GM23248 (cell line): ENCODE measurements around the gene ASIC1. TPM values are rescaled to one million over a fixed set of nuclear protein-coding genes. Genes with fewer than 3 reads are reported as not detected.

Experiments
- DNase-seq: peaks from one replicate; pipeline ENCODE4 v3.0.0-alpha.2; 2015
- H2AFZ ChIP-seq: fragments of 200-600 bp; sonication (generic); 2 replicates; pipeline ENCODE4 v1.6.1; 2016; ENCODE audit warnings: antibody characterized with exemption
- H3F3A ChIP-seq: fragments of 200-600 bp; sonication (generic); 2 replicates; pipeline ENCODE4 v1.6.1; 2016; ENCODE audit warnings: mild to moderate bottlenecking, antibody characterized with exemption, mixed run types; ENCODE audit not compliant: insufficient read depth
- H3K27ac ChIP-seq: fragments of 200-600 bp; sonication (generic); 2 replicates; pipeline ENCODE4 v1.5.1; 2016; ENCODE audit warnings: mild to moderate bottlenecking
- H3K27me3 ChIP-seq: fragments of 200-600 bp; sonication (generic); replicated peaks from 2 replicates; pipeline ENCODE4 v1.6.1; 2016; ENCODE audit warnings: mild to moderate bottlenecking; ENCODE audit not compliant: insufficient read depth
- H3K36me3 ChIP-seq: fragments of 200-600 bp; sonication (generic); 2 replicates; pipeline ENCODE4 v1.6.1; 2016; ENCODE audit warnings: low read depth, mild to moderate bottlenecking
- H3K4me1 ChIP-seq: fragments of 200-600 bp; sonication (generic); 2 replicates; pipeline ENCODE4 v1.6.1; 2016; ENCODE audit warnings: mild to moderate bottlenecking; ENCODE audit not compliant: insufficient read depth
- H3K4me2 ChIP-seq: fragments of 200-600 bp; sonication (generic); one replicate; pipeline ENCODE4 v1.6.1; 2016; ENCODE audit warnings: mild to moderate bottlenecking; ENCODE audit not compliant: unreplicated experiment
- H3K4me3 ChIP-seq: fragments of 200-600 bp; sonication (generic); 2 replicates; pipeline ENCODE4 v1.5.1; 2016; ENCODE audit warnings: mild to moderate bottlenecking
- H3K79me2 ChIP-seq: fragments of 200-600 bp; sonication (generic); 2 replicates; pipeline ENCODE4 v1.6.1; 2016; ENCODE audit warnings: mild to moderate bottlenecking; ENCODE audit not compliant: insufficient read depth
- H3K9ac ChIP-seq: fragments of 200-600 bp; sonication (generic); 2 replicates; pipeline ENCODE4 v1.6.1; 2016; ENCODE audit warnings: mild to moderate bottlenecking
- H3K9me2 ChIP-seq: fragments of 200-600 bp; sonication (generic); 2 replicates; pipeline ENCODE4 v1.6.1; 2016; ENCODE audit warnings: mixed run types, mild to moderate bottlenecking, moderate library complexity; ENCODE audit not compliant: insufficient read depth
- H3K9me3 ChIP-seq: fragments of 200-600 bp; sonication (generic); one replicate; pipeline ENCODE4 v1.6.1; 2017; ENCODE audit warnings: low read depth
- H4K20me1 ChIP-seq: fragments of 200-600 bp; sonication (generic); 2 replicates; pipeline ENCODE4 v1.6.0; 2016; ENCODE audit not compliant: insufficient read depth
- EZH2 ChIP-seq: fragments of 200-600 bp; sonication (generic); IDR thresholded peaks from 2 replicates; pipeline ENCODE4 v1.6.1; 2018; ENCODE audit warnings: antibody characterized with exemption, mild to moderate bottlenecking; ENCODE audit not compliant: insufficient read depth, poor library complexity, severe bottlenecking
- EZH2phosphoT487 ChIP-seq: fragments of 200-600 bp; sonication (generic); IDR thresholded peaks from 2 replicates; pipeline ENCODE4 v1.6.1; 2018; ENCODE audit warnings: antibody characterized with exemption, moderate library complexity, mild to moderate bottlenecking, low read depth; ENCODE audit not compliant: insufficient read depth
- WGBS, 2 experiments: methylation state at CpG; one replicate each; pipeline ENCODE4 v1.1.6; 2015 to 2017; ENCODE audit warnings: low lambda C conversion rate in 2 of 2, low coverage in 1 of 2; ENCODE audit errors: missing lambda C conversion rate in 2 of 2; 5-methylcytosine and 5-hydroxymethylcytosine counted together
- in situ Hi-C: fragments of 300-500 bp; cut with MboI; formaldehyde crosslinking; loops from 2 replicates; pipeline ENCODE4 v1.15.0; 2020
- polyA plus RNA-seq: library from polyadenylated mRNA; unstranded; fragments of >200 nt; fragmentation: Nextera tagmentation; extraction: Ambion mirVana; gene quantifications from 2 replicates; pipeline ENCODE4 v1.2.1, GENCODE V29; 2016
- total RNA-seq: library from RNA; depleted of rRNA; stranded (reverse); fragments of >200 nt; shearing (Covaris generic); gene quantifications from 2 replicates; pipeline ENCODE4 v1.2.3, GENCODE V29; 2014

The ASIC1 gene
- total and polyA plus RNA-seq, 2 experiments from 2014 or later = 1.4 to 1.9 TPM

DNA sequence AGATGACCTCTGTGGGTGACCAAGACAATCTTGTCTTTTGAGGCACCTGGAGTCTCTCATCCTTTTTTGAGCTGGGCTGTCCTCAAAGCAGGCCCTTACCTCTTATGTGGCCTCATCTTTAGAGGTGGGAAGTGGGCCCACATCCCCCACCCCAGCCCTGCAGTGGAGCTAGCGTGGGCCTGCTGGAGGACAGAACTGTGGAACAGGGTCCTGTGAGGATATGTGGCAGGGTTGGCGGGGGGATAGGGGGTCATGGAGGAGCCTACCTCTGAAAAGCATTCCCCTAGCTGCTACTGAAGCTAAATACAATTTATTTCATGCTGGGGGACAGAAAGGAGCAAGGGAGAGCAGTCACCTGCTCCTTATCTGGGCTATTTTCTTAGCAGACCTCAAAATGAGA, 46.0 kb downstream of the ASIC1 start:
- peaks cover 25% of the 10 kb centered on the region for H3F3A ChIP-seq
- H3K27me3 ChIP-seq = no peaks in the 10 kb centered on the region
- peaks cover 12% of the 10 kb centered on the region for H3K4me1 ChIP-seq
- no peak overlapping the region for H3K9ac ChIP-seq
- H3K4me2 ChIP-seq = no peak overlapping the region
- no peak overlapping the region for H3K27ac ChIP-seq
- no peak for DNase-seq
- no peak overlapping the region for H2AFZ ChIP-seq
- H4K20me1 ChIP-seq = no peaks in the 10 kb centered on the region
- 94 to 100% methylated on average over 2 of the region's 2 CpGs for WGBS, 2 experiments
- H3K9me3 ChIP-seq = no peaks in the 10 kb centered on the region
- no peak for TF ChIP-seq EZH2
- no peak for TF ChIP-seq EZH2phosphoT487
- in situ Hi-C loops = no loop called here
- no peaks in the 10 kb centered on the region for H3K79me2 ChIP-seq
- H3K4me3 ChIP-seq = no peak overlapping the region
- no peaks in the 10 kb centered on the region; the same call in 1 of the 2 replicates for H3K36me3 ChIP-seq
- H3K9me2 ChIP-seq = no peaks in the 10 kb centered on the region

DNA sequence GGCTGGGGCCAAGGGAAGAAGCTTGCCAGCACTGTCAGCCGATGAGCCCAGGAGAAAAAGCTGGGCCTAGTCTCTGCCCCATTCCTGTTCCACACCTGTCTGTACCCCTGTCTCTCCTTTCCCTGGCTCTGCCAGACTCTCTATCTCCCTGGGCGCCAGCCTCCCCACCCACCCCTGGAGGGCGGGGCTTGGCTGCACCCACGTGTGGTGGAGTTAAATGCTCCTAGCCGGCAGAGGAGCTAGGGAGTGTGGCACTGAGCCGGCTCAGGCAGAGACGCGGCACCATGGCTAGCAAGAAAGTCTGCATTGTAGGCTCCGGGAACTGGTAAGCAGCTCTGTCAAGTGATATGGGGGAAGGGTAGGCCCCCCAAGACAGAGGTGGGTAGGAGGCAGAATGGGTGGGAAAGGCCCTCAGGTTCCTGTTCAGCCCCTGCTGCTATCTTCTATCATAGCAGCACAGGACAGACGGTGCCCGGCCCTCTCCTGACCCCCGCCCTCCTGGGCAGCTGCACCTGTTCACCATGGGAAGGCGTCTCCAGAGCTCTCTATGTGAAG, 46.4 kb downstream of the ASIC1 start, which contains the start of gene GPD1:
TSS of gene GPD1 (plus strand) at position 242 of the 555 bp plus-strand sequence. CDS start at position 285, 43 bp downstream.
- Histone ChIP-seq H3K4me3 (no peak within 1 kb of the TSS), H3K27me3 (no peaks in the 10 kb centered on the region), H4K20me1 (no peaks in the 10 kb centered on the region), H3F3A (peaks cover 22% of the 10 kb centered on the region), H3K4me1 (peaks cover 12% of the 10 kb centered on the region), H3K36me3 (no peaks in the 10 kb centered on the region; the same call in 1 of the 2 replicates), H3K4me2 (no peak within 1 kb of the TSS), H2AFZ (no peak within 1 kb of the TSS), H3K9ac (no peak within 1 kb of the TSS), H3K9me3 (no peaks in the 10 kb centered on the region), H3K27ac (no peak within 1 kb of the TSS), H3K9me2 (no peaks in the 10 kb centered on the region), H3K79me2 (no peaks in the 10 kb centered on the region)
- 30 to 31% methylated on average over 13 of the region's 13 CpGs for WGBS, 2 experiments
- no peak for TF ChIP-seq EZH2phosphoT487
- no peak for TF ChIP-seq EZH2
- in situ Hi-C loops = no loop called here
- peak; percentile 78 for DNase-seq

DNA sequence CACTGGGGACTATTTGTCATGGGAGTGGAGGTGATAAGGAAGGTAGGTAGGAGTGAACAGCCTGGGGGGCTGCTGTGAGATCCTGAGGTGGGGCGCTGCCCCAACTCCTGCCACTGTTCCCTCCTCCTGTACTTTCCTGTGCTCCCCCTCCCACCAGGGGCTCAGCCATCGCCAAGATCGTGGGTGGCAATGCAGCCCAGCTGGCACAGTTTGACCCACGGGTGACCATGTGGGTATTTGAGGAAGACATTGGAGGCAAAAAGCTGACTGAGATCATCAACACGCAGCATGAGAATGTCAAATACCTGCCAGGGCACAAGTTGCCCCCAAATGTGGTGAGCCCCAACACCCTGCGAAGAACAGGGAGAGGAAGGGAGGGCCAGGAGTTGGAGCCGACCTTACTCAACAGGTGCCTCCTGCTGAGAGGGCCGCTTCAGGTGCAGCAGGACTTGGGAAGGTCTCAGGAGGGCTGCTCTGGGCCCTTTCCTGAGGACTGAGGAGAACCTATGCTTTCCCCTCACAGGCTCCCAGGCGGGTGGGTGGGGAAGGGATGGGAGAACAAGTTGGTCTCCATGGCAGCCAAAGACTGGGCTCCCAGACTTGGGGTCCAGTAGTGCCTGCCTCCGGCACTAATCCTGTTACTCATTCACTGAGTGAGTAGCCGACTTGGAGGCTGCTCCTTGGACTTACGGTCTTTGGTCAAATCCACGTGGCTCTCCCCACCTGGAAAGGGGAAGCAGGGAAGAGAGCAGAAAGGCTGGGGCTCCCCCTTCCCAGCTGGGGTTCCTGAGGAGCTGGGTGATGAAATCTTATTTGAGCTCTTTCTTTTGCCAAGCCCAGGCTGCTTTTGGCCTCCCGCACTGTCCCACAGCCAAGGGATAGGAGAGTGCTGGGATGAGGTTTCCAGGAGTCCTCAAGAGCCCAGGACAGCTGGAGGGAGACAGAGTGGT, 47.3 kb downstream of the ASIC1 start:
- Histone ChIP-seq H2AFZ (no peak overlapping the region), H3F3A (peaks cover 14% of the 10 kb centered on the region), H4K20me1 (no peaks in the 10 kb centered on the region), H3K4me1 (peaks cover 3% of the 10 kb centered on the region; the same call in 1 of the 2 replicates), H3K9me3 (no peaks in the 10 kb centered on the region), H3K27ac (no peak overlapping the region), H3K27me3 (no peaks in the 10 kb centered on the region), H3K9ac (no peak overlapping the region), H3K4me2 (no peak overlapping the region), H3K4me3 (no peak overlapping the region), H3K9me2 (no peaks in the 10 kb centered on the region), H3K79me2 (no peaks in the 10 kb centered on the region), H3K36me3 (no peaks in the 10 kb centered on the region; the same call in 1 of the 2 replicates)
- no peak for DNase-seq
- WGBS, 2 experiments = 76 to 79% methylated on average over 14 of the region's 14 CpGs
- TF ChIP-seq EZH2 (no peak), EZH2phosphoT487 (no peak)
- in situ Hi-C loops = no loop called here

DNA sequence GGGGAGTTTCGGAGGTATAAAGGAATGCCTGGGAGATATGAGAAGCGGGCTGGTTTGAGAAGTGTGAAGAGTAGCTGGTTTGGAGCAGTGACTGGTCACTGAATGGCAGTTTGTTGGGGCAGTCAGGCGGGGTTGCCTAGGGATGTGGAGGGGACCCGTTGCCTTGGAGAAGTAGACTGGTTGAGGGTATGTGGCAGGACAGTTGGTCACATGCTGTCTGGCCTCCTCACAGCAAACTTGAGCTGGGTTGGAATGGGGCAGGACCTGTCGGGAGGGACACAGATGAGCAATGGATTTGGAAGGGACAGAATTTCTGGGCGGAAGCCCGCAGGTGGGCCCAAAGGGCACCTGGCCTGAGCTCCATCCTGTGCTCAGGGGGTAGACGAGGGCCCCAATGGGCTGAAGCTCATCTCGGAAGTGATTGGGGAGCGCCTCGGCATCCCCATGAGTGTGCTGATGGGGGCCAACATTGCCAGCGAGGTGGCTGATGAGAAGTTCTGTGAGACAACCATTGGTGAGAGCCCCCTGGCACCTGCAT, 48.6 kb downstream of the ASIC1 start:
- peaks cover 10% of the 10 kb centered on the region for H3F3A ChIP-seq
- H3K9me3 ChIP-seq = no peaks in the 10 kb centered on the region
- no peaks in the 10 kb centered on the region for H3K27me3 ChIP-seq
- DNase-seq = no peak
- no peak overlapping the region for H3K9ac ChIP-seq
- no peak overlapping the region for H3K4me3 ChIP-seq
- H4K20me1 ChIP-seq = no peaks in the 10 kb centered on the region
- no peak overlapping the region for H2AFZ ChIP-seq
- H3K4me1 ChIP-seq = peaks cover 12% of the 10 kb centered on the region
- no peak for TF ChIP-seq EZH2phosphoT487
- no peak for TF ChIP-seq EZH2
- H3K27ac ChIP-seq = no peak overlapping the region
- H3K9me2 ChIP-seq = no peaks in the 10 kb centered on the region
- in situ Hi-C loops = no loop called here
- WGBS, 2 experiments = 86 to 88% methylated on average over 12 of the region's 12 CpGs
- no peaks in the 10 kb centered on the region; the same call in 1 of the 2 replicates for H3K36me3 ChIP-seq
- H3K4me2 ChIP-seq = no peak overlapping the region
- no peaks in the 10 kb centered on the region for H3K79me2 ChIP-seq
